Measurements from ENCODE around the gene EPHA7.

GRCh38 chr6:93413190-93413589 is 6.2 kb downstream of the EPHA7 start:
- TF ChIP-seq CTCF (conservative IDR thresholded peaks at IDR 0.05; ENCODE audit: low read depth, low read length) (no peak), EZH2 (IDR thresholded peaks at IDR 0.05; ENCODE audit: borderline replicate concordance, low read depth, low read length, poor library complexity, severe bottlenecking) (no peak)

Data from A673 (cell line).